SU-DHL-6 (cell line): ENCODE measurements around the gene ATP11C.

Source experiments
- H2AFZ ChIP-seq: fragments of 200-600 bp; sonication (generic); 2 replicates; pipeline ENCODE4 v1.6.1; 2014; ENCODE audit warnings: low read depth, mild to moderate bottlenecking, moderate library complexity, mixed read lengths, antibody characterized with exemption, low read length; ENCODE audit not compliant: severe bottlenecking
- H3F3A ChIP-seq: fragments of 200-600 bp; shearing (Covaris generic); 2 replicates; pipeline ENCODE4 v1.6.0; 2016; ENCODE audit warnings: antibody characterized with exemption, mild to moderate bottlenecking; ENCODE audit not compliant: insufficient read depth
- H3K27ac ChIP-seq: fragments of 200-600 bp; sonication (generic); 2 replicates; pipeline ENCODE4 v1.5.1; 2016; ENCODE audit warnings: low read depth, mild to moderate bottlenecking, low read length, moderate library complexity, mixed read lengths
- H3K27me3 ChIP-seq: fragments of 200-600 bp; sonication (generic), shearing (Covaris generic); 2 replicates; pipeline ENCODE4 v1.6.0; 2014; ENCODE audit warnings: mild to moderate bottlenecking, low read length
- H3K36me3 ChIP-seq: fragments of 200-600 bp; sonication (generic); 2 replicates; pipeline ENCODE4 v1.6.1; 2014; ENCODE audit warnings: mild to moderate bottlenecking, low read length, mixed read lengths
- H3K4me2 ChIP-seq: fragments of 300-600, 200-600 bp; shearing (Covaris generic), sonication (generic); 2 replicates; pipeline ENCODE4 v1.6.0; 2014; ENCODE audit warnings: low read length, low read depth, mild to moderate bottlenecking; ENCODE audit not compliant: poor library complexity, severe bottlenecking
- H3K4me3 ChIP-seq: fragments of 200-600 bp; sonication (generic); 2 replicates; pipeline ENCODE4 v1.5.1; 2014; ENCODE audit warnings: antibody characterized with exemption, low read length, mild to moderate bottlenecking, mixed read lengths; ENCODE audit not compliant: insufficient read depth, poor library complexity, severe bottlenecking
- H3K79me2 ChIP-seq: fragments of 200-600 bp; sonication (generic); 2 replicates; pipeline ENCODE4 v1.6.1; 2014; ENCODE audit warnings: mild to moderate bottlenecking, low read length, moderate library complexity; ENCODE audit not compliant: insufficient read depth
- H3K9ac ChIP-seq: fragments of 200-600 bp; sonication (generic); 2 replicates; pipeline ENCODE4 v1.7.0; 2014; ENCODE audit warnings: mild to moderate bottlenecking, low read length
- H3K9me2 ChIP-seq: fragments of 200-600 bp; sonication (generic); replicated peaks from 2 replicates; pipeline ENCODE4 v1.6.1; 2014; ENCODE audit warnings: low read length; ENCODE audit not compliant: insufficient read depth
- H3K9me3 ChIP-seq: fragments of 200-600 bp; sonication (generic); 2 replicates; pipeline ENCODE4 v1.6.1; 2014; ENCODE audit warnings: low read length, mixed read lengths; ENCODE audit not compliant: insufficient read depth
- H4K20me1 ChIP-seq: fragments of 200-600 bp; sonication (generic); 2 replicates; pipeline ENCODE4 v1.6.1; 2014; ENCODE audit warnings: low read depth, mild to moderate bottlenecking, antibody characterized with exemption, low read length, moderate library complexity, mixed read lengths
- EZH2phosphoT487 ChIP-seq: fragments of 200-600 bp; sonication (generic), shearing (Covaris generic); conservative IDR thresholded peaks from 2 replicates; pipeline ENCODE4 v1.6.1; 2018; ENCODE audit warnings: mild to moderate bottlenecking, antibody characterized with exemption, low read length, moderate library complexity, mixed read lengths
- TF ChIP-seq, protein P1 (sequence below): fragments of 200-600 bp; sonication (generic); IDR thresholded peaks from one replicate; pipeline ENCODE4 v1.5.1; 2017; ENCODE audit warnings: antibody characterized with exemption, mild to moderate bottlenecking, low read length, moderate library complexity; ENCODE audit not compliant: insufficient read depth, poor library complexity, severe bottlenecking

ATP11C gene

DNA sequence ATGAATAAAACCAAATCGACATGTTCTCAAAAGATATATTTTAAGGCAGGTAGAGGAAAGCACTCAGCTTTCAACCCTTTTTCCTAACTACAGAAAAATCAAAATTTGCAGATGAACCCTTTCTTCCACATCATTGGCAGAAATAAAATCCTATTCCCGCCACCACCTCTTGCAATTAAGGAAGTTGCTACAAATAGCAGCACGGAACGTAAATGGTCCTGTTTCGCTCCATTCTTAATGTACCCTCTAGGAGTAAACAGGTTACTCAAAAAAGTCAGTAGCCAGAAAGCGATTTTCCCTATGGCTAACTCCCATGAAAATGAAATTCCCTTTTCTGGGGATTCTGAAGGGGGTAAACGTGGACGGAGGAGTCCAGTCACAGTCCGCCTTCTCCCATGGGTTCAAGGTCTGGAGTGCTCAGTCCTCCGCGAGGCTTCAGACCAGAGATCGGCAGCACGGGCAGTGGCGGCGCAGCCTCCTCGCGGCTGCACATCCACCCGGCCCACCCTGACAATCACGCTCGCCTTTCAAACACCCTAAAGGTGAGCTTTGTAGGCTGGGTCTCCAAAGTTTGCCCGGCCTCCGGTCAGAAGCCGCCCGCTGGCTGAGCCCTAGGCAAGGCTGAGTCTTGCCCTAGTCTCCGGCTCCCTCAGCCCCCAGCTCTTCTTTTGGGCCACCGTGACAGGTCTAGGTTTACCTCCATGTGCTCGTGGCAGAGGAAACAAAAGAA, 1.8 kb downstream of the ATP11C start:
- no peaks in the 10 kb centered on the region for H3K36me3 ChIP-seq
- no peaks in the 10 kb centered on the region for H3K9me3 ChIP-seq
- H3K9me2 ChIP-seq, result no peaks in the 10 kb centered on the region
- H3K27ac ChIP-seq, result no peak overlapping the region
- H3F3A ChIP-seq, result no peaks in the 10 kb centered on the region
- H3K4me3 ChIP-seq, result peak overlapping the region; percentile 67
- no peaks in the 10 kb centered on the region for H3K27me3 ChIP-seq
- peaks cover 24% of the 10 kb centered on the region; the same call in 1 of the 2 replicates for H3K79me2 ChIP-seq
- peaks cover 3% of the 10 kb centered on the region; the same call in 1 of the 2 replicates for H4K20me1 ChIP-seq
- peak overlapping the region; percentile 74 for H2AFZ ChIP-seq
- no peak for TF ChIP-seq EZH2phosphoT487
- TF ChIP-seq, protein P1, sequence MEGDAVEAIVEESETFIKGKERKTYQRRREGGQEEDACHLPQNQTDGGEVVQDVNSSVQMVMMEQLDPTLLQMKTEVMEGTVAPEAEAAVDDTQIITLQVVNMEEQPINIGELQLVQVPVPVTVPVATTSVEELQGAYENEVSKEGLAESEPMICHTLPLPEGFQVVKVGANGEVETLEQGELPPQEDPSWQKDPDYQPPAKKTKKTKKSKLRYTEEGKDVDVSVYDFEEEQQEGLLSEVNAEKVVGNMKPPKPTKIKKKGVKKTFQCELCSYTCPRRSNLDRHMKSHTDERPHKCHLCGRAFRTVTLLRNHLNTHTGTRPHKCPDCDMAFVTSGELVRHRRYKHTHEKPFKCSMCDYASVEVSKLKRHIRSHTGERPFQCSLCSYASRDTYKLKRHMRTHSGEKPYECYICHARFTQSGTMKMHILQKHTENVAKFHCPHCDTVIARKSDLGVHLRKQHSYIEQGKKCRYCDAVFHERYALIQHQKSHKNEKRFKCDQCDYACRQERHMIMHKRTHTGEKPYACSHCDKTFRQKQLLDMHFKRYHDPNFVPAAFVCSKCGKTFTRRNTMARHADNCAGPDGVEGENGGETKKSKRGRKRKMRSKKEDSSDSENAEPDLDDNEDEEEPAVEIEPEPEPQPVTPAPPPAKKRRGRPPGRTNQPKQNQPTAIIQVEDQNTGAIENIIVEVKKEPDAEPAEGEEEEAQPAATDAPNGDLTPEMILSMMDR, result no peak
- H3K4me2 ChIP-seq, result peak overlapping the region; percentile 77
- peak overlapping the region; percentile 84 for H3K9ac ChIP-seq

DNA sequence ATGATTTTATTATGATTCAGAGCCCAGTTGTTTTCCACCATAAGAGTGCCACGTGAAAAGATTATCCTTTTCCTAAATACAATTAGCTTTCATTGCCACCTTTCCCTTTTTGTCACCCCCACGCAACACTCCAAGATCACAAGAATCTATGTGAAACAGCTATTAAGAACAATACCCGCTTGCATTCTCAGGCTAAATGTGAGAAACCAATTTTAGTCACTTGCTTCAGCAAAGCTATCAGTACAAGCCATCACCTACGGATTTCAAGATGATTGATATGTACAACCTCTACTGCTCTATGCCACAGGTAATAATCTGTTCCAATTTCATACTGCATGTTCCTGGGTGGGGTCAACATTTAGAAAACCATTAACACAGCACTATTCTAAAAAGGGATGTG, 2.5 kb downstream of the ATP11C start:
- Histone ChIP-seq H2AFZ (no peak overlapping the region), H3K4me2 (peak overlapping the region; percentile 77), H3F3A (no peaks in the 10 kb centered on the region), H3K27me3 (no peaks in the 10 kb centered on the region), H3K4me3 (no peak overlapping the region), H3K9me2 (no peaks in the 10 kb centered on the region), H4K20me1 (peaks cover 3% of the 10 kb centered on the region; the same call in 1 of the 2 replicates), H3K36me3 (no peaks in the 10 kb centered on the region), H3K9ac (no peak overlapping the region), H3K9me3 (no peaks in the 10 kb centered on the region), H3K27ac (no peak overlapping the region), H3K79me2 (peaks cover 24% of the 10 kb centered on the region; the same call in 1 of the 2 replicates)
- TF ChIP-seq, protein P1, result no peak
- no peak for TF ChIP-seq EZH2phosphoT487

DNA sequence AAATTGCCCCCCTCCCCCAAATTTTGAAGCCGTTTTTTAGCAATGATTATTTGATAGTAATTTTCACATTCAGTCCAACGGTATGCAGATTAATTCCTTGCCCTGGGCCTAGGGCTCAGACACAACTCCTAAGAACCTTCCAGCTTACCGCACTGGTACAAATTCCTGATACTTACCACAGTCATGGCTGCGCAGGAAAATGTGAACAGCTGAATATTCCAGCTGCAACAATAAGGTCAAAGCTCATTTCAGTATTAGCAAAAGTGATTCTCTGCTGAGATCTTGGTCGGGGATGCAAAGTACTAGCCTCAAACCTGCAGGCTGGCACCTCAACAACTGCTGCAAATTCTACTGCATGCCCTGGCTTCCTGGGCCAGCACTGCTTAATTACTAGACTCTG, 3.0 kb downstream of the ATP11C start:
- no peaks in the 10 kb centered on the region for H3K27me3 ChIP-seq
- H2AFZ ChIP-seq, result no peak overlapping the region
- no peaks in the 10 kb centered on the region for H3K9me3 ChIP-seq
- TF ChIP-seq EZH2phosphoT487, result no peak
- TF ChIP-seq, protein P1, result no peak
- no peaks in the 10 kb centered on the region for H3K36me3 ChIP-seq
- no peak overlapping the region for H3K27ac ChIP-seq
- H3K9ac ChIP-seq, result no peak overlapping the region
- peaks cover 24% of the 10 kb centered on the region; the same call in 1 of the 2 replicates for H3K79me2 ChIP-seq
- H3K4me3 ChIP-seq, result no peak overlapping the region
- no peaks in the 10 kb centered on the region for H3F3A ChIP-seq
- no peaks in the 10 kb centered on the region for H3K9me2 ChIP-seq
- H3K4me2 ChIP-seq, result peak overlapping the region; percentile 77
- peaks cover 3% of the 10 kb centered on the region; the same call in 1 of the 2 replicates for H4K20me1 ChIP-seq
